ENCODE measurements around the gene ADAMTS16.

The ADAMTS16 gene

DNA sequence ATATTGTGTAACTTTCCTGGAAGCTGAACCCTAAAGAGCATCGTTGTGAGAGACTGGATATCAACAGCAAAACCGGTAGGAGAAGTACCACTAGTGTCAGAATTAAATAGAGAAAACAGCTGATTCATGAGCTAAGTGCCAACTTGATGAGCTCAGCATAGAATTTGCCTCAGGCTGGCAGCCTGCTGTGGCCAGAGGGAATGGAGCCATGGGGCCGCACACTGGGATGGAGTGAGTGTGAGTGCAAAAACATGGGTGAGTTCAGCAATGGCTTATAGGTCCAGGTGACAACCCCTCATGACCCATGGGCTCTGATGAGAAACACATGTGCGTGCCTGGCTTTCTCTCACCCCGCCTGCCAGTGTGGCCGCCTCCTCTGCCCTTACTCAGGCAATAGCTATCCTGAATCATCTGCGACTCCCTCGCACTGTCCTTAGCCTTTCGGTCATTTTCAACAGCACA, 25.4 kb downstream of the ADAMTS16 start:
- Histone ChIP-seq H3K36me3 (ENCODE audit: control insufficient read depth in 4 of 4, insufficient read depth in 4 of 4, low read length in 3 of 4) (no peaks in the 10 kb centered on the region), H3K27ac (ENCODE audit: insufficient read depth in 1 of 2, low read depth in 1 of 2, low read length in 2 of 2, poor library complexity in 1 of 2, severe bottlenecking in 2 of 2) (no peak overlapping the region), H3K4me3 (ENCODE audit: control insufficient read depth in 1 of 7, extremely low read depth in 1 of 7, insufficient read depth in 4 of 7, low read depth in 2 of 7, low read length in 6 of 7) (no peak overlapping the region), H3K9me3 (ENCODE audit: control extremely low read depth in 1 of 5, control insufficient read depth in 4 of 5, insufficient read depth in 2 of 5, low read depth in 1 of 5, low read length in 4 of 5) (no peaks in the 10 kb centered on the region), H3K4me1 (ENCODE audit: control extremely low read depth in 1 of 4, control insufficient read depth in 4 of 4, insufficient read depth in 4 of 4, low read length in 3 of 4) (peaks cover 0 to 2% (median 0%) of the 10 kb centered on the region in 4 experiments), H3K27me3 (replicated peaks in 2 of 5; ENCODE audit: control insufficient read depth in 4 of 5, insufficient read depth in 5 of 5, low read length in 4 of 5) (no peaks in the 10 kb centered on the region)
- no peak for DNase-seq
- POLR2A ChIA-PET, result no interaction called here
- CTCF ChIA-PET, result no interaction called here
- WGBS (ENCODE audit: insufficient coverage), result 91% methylated on average over 8 of the region's 9 CpGs

DNA sequence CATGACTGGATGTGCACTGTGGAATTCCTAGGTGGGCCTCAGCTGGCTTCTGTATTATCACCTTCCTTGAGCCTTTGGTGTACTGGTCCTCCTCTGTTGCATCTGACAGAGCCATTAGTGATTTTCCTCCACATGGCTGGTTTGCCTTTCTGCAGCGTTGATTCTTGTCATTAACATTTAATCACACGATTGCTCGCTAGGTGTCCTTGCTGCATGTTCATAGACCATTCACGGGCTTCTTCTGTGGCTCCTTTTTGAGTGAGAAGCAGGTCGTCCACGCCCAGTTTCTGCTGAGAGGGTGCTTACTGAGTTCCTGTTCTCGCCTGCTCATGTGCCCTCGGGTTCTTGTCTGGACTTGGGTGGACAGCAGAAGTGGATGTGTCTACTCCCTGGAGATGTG, 29.3 kb downstream of the ADAMTS16 start:
- ChIA-PET POLR2A (no interaction called here), CTCF (no interaction called here)
- WGBS (ENCODE audit: insufficient coverage), result 96% methylated on average over 7 of the region's 8 CpGs
- H3K27me3 ChIP-seq (replicated peaks in 2 of 5; ENCODE audit: control insufficient read depth in 4 of 5, insufficient read depth in 5 of 5, low read length in 4 of 5), result no peaks in the 10 kb centered on the region
- no peaks in the 10 kb centered on the region for H3K36me3 ChIP-seq (ENCODE audit: control insufficient read depth in 4 of 4, insufficient read depth in 4 of 4, low read length in 3 of 4)
- H3K9me3 ChIP-seq (ENCODE audit: control extremely low read depth in 1 of 5, control insufficient read depth in 4 of 5, insufficient read depth in 2 of 5, low read depth in 1 of 5, low read length in 4 of 5), result no peaks in the 10 kb centered on the region
- DNase-seq, result no peak
- no peak overlapping the region for H3K4me3 ChIP-seq (ENCODE audit: control insufficient read depth in 1 of 7, extremely low read depth in 1 of 7, insufficient read depth in 4 of 7, low read depth in 2 of 7, low read length in 6 of 7)
- H3K4me1 ChIP-seq (ENCODE audit: control extremely low read depth in 1 of 4, control insufficient read depth in 4 of 4, insufficient read depth in 4 of 4, low read length in 3 of 4), result no peaks in the 10 kb centered on the region
- no peak overlapping the region for H3K27ac ChIP-seq (ENCODE audit: insufficient read depth in 1 of 2, low read depth in 1 of 2, low read length in 2 of 2, poor library complexity in 1 of 2, severe bottlenecking in 2 of 2)

DNA sequence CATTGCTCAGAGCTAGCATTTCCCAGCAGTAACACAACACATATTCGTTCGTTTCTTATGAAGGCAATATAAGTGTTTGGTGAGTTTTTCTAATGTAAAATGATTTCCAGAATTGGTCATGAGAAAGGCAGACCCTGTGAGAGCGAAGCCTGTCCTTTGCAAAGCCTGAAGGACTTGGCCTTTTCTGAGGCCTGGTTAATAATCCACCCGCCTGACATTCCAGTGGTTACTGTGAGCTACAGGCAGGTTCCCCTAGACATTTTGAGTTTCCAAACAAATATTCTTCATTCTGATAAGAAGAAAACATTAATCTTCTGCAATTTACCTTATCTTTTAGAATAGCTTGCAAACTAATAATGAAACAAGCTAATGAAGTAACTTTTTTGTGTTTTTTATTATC, 38.0 kb downstream of the ADAMTS16 start:
- Histone ChIP-seq H3K9me3 (ENCODE audit: control extremely low read depth in 1 of 5, control insufficient read depth in 4 of 5, insufficient read depth in 2 of 5, low read depth in 1 of 5, low read length in 4 of 5) (no peaks in the 10 kb centered on the region), H3K4me1 (ENCODE audit: control extremely low read depth in 1 of 4, control insufficient read depth in 4 of 4, insufficient read depth in 4 of 4, low read length in 3 of 4) (no peaks in the 10 kb centered on the region), H3K27me3 (replicated peaks in 2 of 5; ENCODE audit: control insufficient read depth in 4 of 5, insufficient read depth in 5 of 5, low read length in 4 of 5) (peaks cover 2 to 14% (median 14%) of the 10 kb centered on the region in 5 experiments), H3K36me3 (ENCODE audit: control insufficient read depth in 4 of 4, insufficient read depth in 4 of 4, low read length in 3 of 4) (no peaks in the 10 kb centered on the region), H3K4me3 (ENCODE audit: control insufficient read depth in 1 of 7, extremely low read depth in 1 of 7, insufficient read depth in 4 of 7, low read depth in 2 of 7, low read length in 6 of 7) (no peak overlapping the region), H3K27ac (ENCODE audit: insufficient read depth in 1 of 2, low read depth in 1 of 2, low read length in 2 of 2, poor library complexity in 1 of 2, severe bottlenecking in 2 of 2) (no peak overlapping the region)
- DNase-seq, result no peak
- POLR2A ChIA-PET, result no interaction called here
- 100% methylated on average over 2 of the region's 4 CpGs for whole genome bisulfite sequencing (ENCODE audit: insufficient coverage)
- CTCF ChIA-PET, result no interaction called here

DNA sequence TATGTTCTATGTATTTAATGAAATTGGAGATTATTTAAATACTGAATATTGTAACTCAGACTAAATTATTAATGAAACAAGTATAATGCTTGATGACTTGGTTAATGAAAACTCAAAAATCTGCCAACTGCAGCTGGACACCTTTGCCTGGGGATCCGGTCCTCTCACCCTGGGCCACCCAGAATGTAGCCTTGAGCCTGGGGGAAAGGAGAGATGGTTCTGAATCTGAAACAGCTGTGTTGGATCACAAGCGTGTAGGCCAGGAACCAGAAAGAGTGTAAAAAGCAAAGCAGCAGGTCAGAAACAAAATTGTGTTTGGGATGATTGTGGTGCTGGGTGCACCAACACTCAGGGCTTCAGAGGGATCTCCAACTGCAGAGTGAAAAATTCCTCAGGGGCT, 38.5 kb downstream of the ADAMTS16 start:
- no peaks in the 10 kb centered on the region for H3K4me1 ChIP-seq (ENCODE audit: control extremely low read depth in 1 of 4, control insufficient read depth in 4 of 4, insufficient read depth in 4 of 4, low read length in 3 of 4)
- no peaks in the 10 kb centered on the region for H3K36me3 ChIP-seq (ENCODE audit: control insufficient read depth in 4 of 4, insufficient read depth in 4 of 4, low read length in 3 of 4)
- DNase-seq, result no peak
- WGBS (ENCODE audit: insufficient coverage), result 91% methylated on average over 2 of the region's 2 CpGs
- H3K9me3 ChIP-seq (ENCODE audit: control extremely low read depth in 1 of 5, control insufficient read depth in 4 of 5, insufficient read depth in 2 of 5, low read depth in 1 of 5, low read length in 4 of 5), result no peaks in the 10 kb centered on the region
- ChIA-PET CTCF (no interaction called here), POLR2A (no interaction called here)
- H3K4me3 ChIP-seq (ENCODE audit: control insufficient read depth in 1 of 7, extremely low read depth in 1 of 7, insufficient read depth in 4 of 7, low read depth in 2 of 7, low read length in 6 of 7), result no peak overlapping the region
- no peak overlapping the region for H3K27ac ChIP-seq (ENCODE audit: insufficient read depth in 1 of 2, low read depth in 1 of 2, low read length in 2 of 2, poor library complexity in 1 of 2, severe bottlenecking in 2 of 2)
- H3K27me3 ChIP-seq (replicated peaks in 2 of 5; ENCODE audit: control insufficient read depth in 4 of 5, insufficient read depth in 5 of 5, low read length in 4 of 5), result peaks cover 2 to 19% (median 15%) of the 10 kb centered on the region in 5 experiments

DNA sequence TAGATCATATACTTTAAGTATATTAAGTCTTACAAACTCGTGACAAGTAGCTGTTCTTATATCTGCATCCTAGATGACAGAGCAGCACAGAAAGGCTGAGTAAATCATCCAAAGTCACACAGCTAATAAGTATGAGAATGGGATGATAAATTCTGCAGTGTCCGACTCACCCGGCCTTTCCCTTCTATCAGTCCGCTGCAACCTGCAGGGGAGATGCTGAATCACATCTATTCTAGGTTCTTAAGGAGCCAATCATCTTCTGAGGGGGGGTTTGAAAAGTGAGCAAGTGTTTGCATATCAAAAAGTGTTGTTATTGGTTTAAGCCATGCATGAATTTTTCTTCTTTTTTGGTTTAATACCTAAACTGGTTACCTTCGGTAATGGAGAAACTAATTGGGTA, 38.9 kb downstream of the ADAMTS16 start:
- peaks cover 2 to 23% (median 15%) of the 10 kb centered on the region in 5 experiments for H3K27me3 ChIP-seq (replicated peaks in 2 of 5; ENCODE audit: control insufficient read depth in 4 of 5, insufficient read depth in 5 of 5, low read length in 4 of 5)
- no peaks in the 10 kb centered on the region for H3K4me1 ChIP-seq (ENCODE audit: control extremely low read depth in 1 of 4, control insufficient read depth in 4 of 4, insufficient read depth in 4 of 4, low read length in 3 of 4)
- no peak for DNase-seq
- no peak overlapping the region for H3K4me3 ChIP-seq (ENCODE audit: control insufficient read depth in 1 of 7, extremely low read depth in 1 of 7, insufficient read depth in 4 of 7, low read depth in 2 of 7, low read length in 6 of 7)
- WGBS (ENCODE audit: insufficient coverage), result 53% methylated on average over 3 of the region's 5 CpGs
- H3K36me3 ChIP-seq (ENCODE audit: control insufficient read depth in 4 of 4, insufficient read depth in 4 of 4, low read length in 3 of 4), result no peaks in the 10 kb centered on the region
- CTCF ChIA-PET, result no interaction called here
- POLR2A ChIA-PET, result no interaction called here
- H3K9me3 ChIP-seq (ENCODE audit: control extremely low read depth in 1 of 5, control insufficient read depth in 4 of 5, insufficient read depth in 2 of 5, low read depth in 1 of 5, low read length in 4 of 5), result no peaks in the 10 kb centered on the region
- H3K27ac ChIP-seq (ENCODE audit: insufficient read depth in 1 of 2, low read depth in 1 of 2, low read length in 2 of 2, poor library complexity in 1 of 2, severe bottlenecking in 2 of 2), result no peak overlapping the region

DNA sequence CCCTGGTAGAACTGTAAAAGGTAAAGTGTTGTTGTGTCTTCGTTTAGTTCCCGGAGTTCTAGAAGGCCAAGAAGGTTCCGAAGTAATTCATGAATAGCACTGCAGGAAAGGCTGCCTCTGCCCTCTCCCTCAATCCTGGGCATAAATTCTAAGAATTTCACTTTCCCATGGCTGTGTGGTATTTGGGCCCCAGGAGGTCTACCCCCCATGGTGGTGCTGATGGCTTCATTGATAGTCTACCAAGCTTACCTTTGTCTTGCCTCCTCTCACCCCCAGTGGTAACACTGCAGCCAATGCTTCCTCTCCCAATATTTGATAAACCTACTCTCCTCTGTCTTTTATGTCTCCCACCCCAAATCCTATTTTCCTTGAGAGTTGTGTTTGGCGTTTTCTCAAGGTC, 39.5 kb downstream of the ADAMTS16 start:
- ChIA-PET POLR2A (no interaction called here), CTCF (no interaction called here)
- peaks cover 2 to 24% (median 15%) of the 10 kb centered on the region in 5 experiments for H3K27me3 ChIP-seq (replicated peaks in 2 of 5; ENCODE audit: control insufficient read depth in 4 of 5, insufficient read depth in 5 of 5, low read length in 4 of 5)
- H3K4me3 ChIP-seq (ENCODE audit: control insufficient read depth in 1 of 7, extremely low read depth in 1 of 7, insufficient read depth in 4 of 7, low read depth in 2 of 7, low read length in 6 of 7), result no peak overlapping the region
- no peaks in the 10 kb centered on the region for H3K4me1 ChIP-seq (ENCODE audit: control extremely low read depth in 1 of 4, control insufficient read depth in 4 of 4, insufficient read depth in 4 of 4, low read length in 3 of 4)
- no peak for DNase-seq
- no peaks in the 10 kb centered on the region for H3K36me3 ChIP-seq (ENCODE audit: control insufficient read depth in 4 of 4, insufficient read depth in 4 of 4, low read length in 3 of 4)
- H3K27ac ChIP-seq (ENCODE audit: insufficient read depth in 1 of 2, low read depth in 1 of 2, low read length in 2 of 2, poor library complexity in 1 of 2, severe bottlenecking in 2 of 2), result no peak overlapping the region
- no peaks in the 10 kb centered on the region for H3K9me3 ChIP-seq (ENCODE audit: control extremely low read depth in 1 of 5, control insufficient read depth in 4 of 5, insufficient read depth in 2 of 5, low read depth in 1 of 5, low read length in 4 of 5)
- 21% methylated on average over 3 of the region's 4 CpGs for WGBS (ENCODE audit: insufficient coverage)

DNA sequence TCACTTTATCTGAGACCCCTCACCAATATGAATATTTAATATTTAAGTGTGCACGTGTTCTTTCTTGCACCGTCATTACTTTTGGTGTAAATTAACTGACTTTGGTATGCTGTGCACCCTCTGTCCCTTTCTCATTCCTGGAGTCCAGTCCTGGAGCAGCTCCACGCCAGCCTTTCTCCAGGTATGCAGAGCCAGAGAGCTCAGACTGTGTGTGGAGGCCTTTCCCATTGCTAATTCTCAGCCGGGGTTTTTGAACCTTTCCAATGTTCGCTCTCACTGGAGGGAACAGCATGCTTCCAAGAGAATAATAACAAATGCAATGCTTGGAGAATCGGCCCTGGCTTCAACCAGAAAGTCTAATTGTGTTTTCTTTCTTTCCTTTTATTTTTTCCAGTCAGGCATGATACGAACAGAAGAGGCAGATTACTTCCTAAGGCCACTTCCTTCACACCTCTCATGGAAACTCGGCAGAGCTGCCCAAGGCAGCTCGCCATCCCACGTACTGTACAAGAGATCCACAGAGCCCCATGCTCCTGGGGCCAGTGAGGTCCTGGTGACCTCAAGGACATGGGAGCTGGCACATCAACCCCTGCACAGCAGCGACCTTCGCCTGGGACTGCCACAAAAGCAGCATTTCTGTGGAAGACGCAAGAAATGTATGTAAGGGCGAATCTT, 41.7 kb downstream of the ADAMTS16 start:
- 60% methylated on average over 12 of the region's 14 CpGs for WGBS (ENCODE audit: insufficient coverage)

More for the DNA sequence above, 41.7 kb downstream of the ADAMTS16 start:
- DNase-seq, result no peak
- Histone ChIP-seq H3K4me1 (ENCODE audit: control extremely low read depth in 1 of 4, control insufficient read depth in 4 of 4, insufficient read depth in 4 of 4, low read length in 3 of 4) (no peaks in the 10 kb centered on the region), H3K27me3 (replicated peaks in 2 of 5; ENCODE audit: control insufficient read depth in 4 of 5, insufficient read depth in 5 of 5, low read length in 4 of 5) (peaks cover 2 to 24% (median 15%) of the 10 kb centered on the region in 5 experiments), H3K27ac (ENCODE audit: insufficient read depth in 1 of 2, low read depth in 1 of 2, low read length in 2 of 2, poor library complexity in 1 of 2, severe bottlenecking in 2 of 2) (no peak overlapping the region), H3K36me3 (ENCODE audit: control insufficient read depth in 4 of 4, insufficient read depth in 4 of 4, low read length in 3 of 4) (no peaks in the 10 kb centered on the region), H3K9me3 (ENCODE audit: control extremely low read depth in 1 of 5, control insufficient read depth in 4 of 5, insufficient read depth in 2 of 5, low read depth in 1 of 5, low read length in 4 of 5) (no peaks in the 10 kb centered on the region), H3K4me3 (ENCODE audit: control insufficient read depth in 1 of 7, extremely low read depth in 1 of 7, insufficient read depth in 4 of 7, low read depth in 2 of 7, low read length in 6 of 7) (no peak overlapping the region)
- ChIA-PET POLR2A (no interaction called here), CTCF (no interaction called here)
